Activated naive CD8-positive, alpha-beta T cell (primary cell): ENCODE results near the gene FOSL1.
A peak's percentile ranks its signal among the peaks of the same experiment; 100 is the strongest.

Experiments used
- H3K27ac Mint-ChIP-seq: one replicate; pipeline ENCODE4 v1.8.0; 2021; ENCODE audit warnings: mixed read lengths
- H3K27me3 Mint-ChIP-seq: one replicate; pipeline ENCODE4 v1.8.0; 2021; ENCODE audit warnings: mixed read lengths
- H3K36me3 Mint-ChIP-seq: one replicate; pipeline ENCODE4 v1.8.0; 2021; ENCODE audit warnings: mixed read lengths
- H3K4me1 Mint-ChIP-seq: one replicate; pipeline ENCODE4 v1.8.0; 2021; ENCODE audit warnings: low read depth, mixed read lengths
- H3K4me3 Mint-ChIP-seq: one replicate; pipeline ENCODE4 v1.8.0; 2021; ENCODE audit warnings: mild to moderate bottlenecking, mixed read lengths
- H3K9me3 Mint-ChIP-seq: one replicate; pipeline ENCODE4 v1.8.0; 2021; ENCODE audit warnings: low read depth, mixed read lengths

Gene FOSL1

DNA sequence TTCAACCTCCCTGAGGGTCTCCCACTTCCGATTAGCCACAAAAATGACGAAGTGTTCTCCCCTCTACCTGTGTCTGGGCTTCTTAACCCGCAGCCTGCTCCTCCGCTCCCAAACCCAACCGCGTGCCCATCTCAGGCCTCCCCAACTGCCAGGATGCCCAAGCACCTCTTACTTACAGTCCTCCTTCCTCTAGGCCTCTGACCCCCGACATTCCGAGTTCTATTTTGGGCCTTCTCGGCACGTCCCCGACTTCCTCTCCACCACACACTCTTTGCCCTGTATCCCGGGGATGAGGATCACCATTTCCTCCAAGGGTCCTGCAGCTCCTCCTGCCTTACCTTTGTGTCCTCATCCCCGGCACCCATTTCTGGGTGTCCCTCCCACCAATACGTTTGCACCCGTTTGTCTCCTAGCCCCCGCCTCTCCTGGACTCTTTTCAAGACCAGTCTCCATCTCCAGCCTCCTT lies 40.3 kb downstream of the FOSL1 start:
- H3K4me3 Mint-ChIP-seq = peak overlapping the region; percentile 95

DNA sequence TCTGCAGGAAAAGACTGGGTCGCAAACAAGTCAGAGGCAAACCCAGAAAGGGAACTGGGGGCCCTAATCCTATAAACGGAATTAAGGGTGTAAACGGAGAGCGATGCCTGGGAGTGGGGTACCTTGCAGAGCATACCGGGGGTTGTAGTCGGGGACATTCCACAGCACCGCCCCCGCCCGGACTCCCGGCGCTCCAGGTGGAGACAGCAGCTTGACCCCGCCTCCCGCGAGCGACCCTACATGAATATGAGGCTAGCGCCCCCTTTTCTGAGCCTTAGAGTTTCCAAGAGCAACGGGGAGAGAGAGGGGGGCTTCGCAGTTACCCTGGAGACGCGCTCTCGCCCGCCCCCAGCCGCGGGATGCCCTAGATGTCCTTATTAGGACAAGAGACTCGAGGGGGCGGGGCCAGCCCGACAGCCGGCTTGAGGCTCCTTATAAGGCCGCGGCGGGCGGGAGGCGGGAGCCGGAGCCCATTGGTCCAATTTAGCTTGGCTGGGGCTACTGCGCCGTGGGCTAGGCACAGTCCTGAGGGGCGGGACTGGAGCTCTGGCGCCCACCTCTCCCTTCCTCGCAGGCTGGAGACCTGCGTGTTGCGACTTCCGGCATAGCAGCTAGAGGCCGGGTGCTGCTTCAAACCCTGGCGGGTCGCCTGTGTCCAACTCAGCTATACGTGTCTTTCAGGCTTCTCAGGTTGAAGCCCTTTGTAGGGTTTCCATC lies 40.9 kb downstream of the FOSL1 start:
- Mint-ChIP-seq H3K27me3 (no peaks in the 10 kb centered on the region), H3K9me3 (no peaks in the 10 kb centered on the region), H3K4me1 (peaks cover 46% of the 10 kb centered on the region), H3K36me3 (peaks cover 7% of the 10 kb centered on the region), H3K27ac (peak overlapping the region; percentile 99), H3K4me3 (peak overlapping the region; percentile 95)

More for the DNA sequence above, 40.3 kb downstream of the FOSL1 start:
- no peaks in the 10 kb centered on the region for H3K27me3 Mint-ChIP-seq
- peaks cover 4% of the 10 kb centered on the region for H3K36me3 Mint-ChIP-seq
- H3K9me3 Mint-ChIP-seq = no peaks in the 10 kb centered on the region
- H3K27ac Mint-ChIP-seq = peak overlapping the region; percentile 99
- H3K4me1 Mint-ChIP-seq = peaks cover 40% of the 10 kb centered on the region

DNA sequence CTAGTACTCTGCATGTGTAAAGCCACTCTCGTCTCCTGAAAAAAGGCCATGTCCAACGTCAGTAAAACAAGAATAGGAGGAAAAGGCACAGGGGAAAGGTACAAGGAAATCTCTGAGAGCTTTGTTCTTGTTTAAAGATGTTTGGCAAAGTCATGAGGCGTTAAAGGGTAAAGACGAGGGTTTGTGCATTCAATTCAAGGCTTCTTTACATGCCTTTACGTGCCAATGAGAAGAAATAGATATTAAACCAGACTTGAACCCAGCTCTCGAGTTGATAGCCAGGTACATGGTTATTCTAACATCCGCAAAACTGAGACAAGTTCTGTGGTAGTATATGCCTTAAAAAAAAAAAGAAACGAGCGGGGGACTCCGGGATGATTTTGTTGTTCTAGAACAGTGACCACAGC lies 41.5 kb downstream of the FOSL1 start:
- H3K27ac Mint-ChIP-seq = peak overlapping the region; percentile 99
- H3K36me3 Mint-ChIP-seq = peaks cover 7% of the 10 kb centered on the region
- H3K27me3 Mint-ChIP-seq = no peaks in the 10 kb centered on the region
- no peaks in the 10 kb centered on the region for H3K9me3 Mint-ChIP-seq
- H3K4me3 Mint-ChIP-seq = peak overlapping the region; percentile 95
- peaks cover 49% of the 10 kb centered on the region for H3K4me1 Mint-ChIP-seq

DNA sequence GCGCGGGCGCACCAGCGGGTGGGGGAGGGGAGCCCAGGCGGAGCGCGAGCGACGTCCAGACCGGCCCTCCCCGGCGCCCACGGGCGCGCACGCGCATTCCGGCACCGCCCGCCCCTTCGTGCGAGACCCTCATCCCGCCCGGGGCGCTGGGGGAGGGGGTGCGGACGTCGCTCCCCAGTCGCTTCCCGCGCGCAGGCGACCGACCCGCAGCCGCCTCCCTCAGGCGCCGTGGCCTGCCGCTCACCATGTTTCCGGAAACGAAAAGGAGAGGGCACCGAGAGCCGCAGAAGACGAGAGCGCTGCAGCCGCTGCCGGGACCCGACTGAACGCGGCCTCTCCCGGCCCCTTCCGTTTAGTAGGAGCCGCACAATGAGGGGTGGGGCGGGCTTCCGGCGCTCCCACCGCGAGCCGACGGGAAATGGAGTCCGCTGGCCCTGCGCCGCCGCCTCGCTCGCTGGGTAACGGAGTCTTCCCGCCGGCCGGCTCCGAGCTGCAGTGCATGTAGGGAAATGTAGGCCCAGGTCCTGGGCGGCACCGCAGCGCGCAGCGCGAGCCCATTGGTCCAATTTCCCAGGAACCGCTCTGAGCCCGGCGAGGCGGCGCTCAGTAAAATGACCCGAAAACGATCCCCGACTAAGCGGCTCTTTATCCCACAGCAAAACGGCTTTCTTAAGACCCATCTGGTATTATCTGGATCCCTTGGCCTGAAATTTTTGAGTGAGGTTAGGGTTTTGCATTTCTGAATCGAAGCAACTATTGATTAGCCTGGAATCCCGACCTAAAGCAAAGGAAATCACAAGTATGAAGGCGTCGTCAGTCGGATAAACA lies 42.1 kb downstream of the FOSL1 start, which contains the start of gene CFL1:
Gene CFL1 (minus strand): TSS at position 328 of the 828 bp plus-strand sequence. CDS start 81 bp downstream, at position 247.
- Mint-ChIP-seq H3K4me1 (peaks cover 53% of the 10 kb centered on the region), H3K9me3 (no peaks in the 10 kb centered on the region), H3K36me3 (peaks cover 7% of the 10 kb centered on the region), H3K27me3 (no peaks in the 10 kb centered on the region), H3K27ac (peak within 1 kb of the TSS; percentile 99), H3K4me3 (peak within 1 kb of the TSS; percentile 97)

DNA sequence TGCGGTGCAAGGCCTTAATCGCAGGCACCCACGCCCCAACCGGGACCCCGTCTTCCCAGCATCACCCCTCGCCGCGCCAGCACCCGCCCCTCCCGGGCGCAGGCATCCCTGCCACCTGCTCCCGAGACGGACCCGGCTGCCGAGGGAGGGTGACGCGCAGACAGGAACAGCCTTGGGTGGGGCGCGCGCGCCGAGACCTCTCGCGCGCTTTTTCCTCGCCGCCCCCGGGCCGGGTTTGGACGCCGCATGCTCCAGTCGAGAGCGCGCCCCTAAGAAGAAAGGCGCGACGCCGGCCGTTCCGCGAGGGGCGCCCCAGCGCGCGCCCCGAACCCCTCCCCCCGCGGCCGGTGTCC lies 42.7 kb downstream of the FOSL1 start:
- Mint-ChIP-seq H3K9me3 (no peaks in the 10 kb centered on the region), H3K27me3 (no peaks in the 10 kb centered on the region), H3K36me3 (peaks cover 7% of the 10 kb centered on the region), H3K4me1 (peaks cover 50% of the 10 kb centered on the region), H3K27ac (no peak overlapping the region), H3K4me3 (peak overlapping the region; percentile 97)

DNA sequence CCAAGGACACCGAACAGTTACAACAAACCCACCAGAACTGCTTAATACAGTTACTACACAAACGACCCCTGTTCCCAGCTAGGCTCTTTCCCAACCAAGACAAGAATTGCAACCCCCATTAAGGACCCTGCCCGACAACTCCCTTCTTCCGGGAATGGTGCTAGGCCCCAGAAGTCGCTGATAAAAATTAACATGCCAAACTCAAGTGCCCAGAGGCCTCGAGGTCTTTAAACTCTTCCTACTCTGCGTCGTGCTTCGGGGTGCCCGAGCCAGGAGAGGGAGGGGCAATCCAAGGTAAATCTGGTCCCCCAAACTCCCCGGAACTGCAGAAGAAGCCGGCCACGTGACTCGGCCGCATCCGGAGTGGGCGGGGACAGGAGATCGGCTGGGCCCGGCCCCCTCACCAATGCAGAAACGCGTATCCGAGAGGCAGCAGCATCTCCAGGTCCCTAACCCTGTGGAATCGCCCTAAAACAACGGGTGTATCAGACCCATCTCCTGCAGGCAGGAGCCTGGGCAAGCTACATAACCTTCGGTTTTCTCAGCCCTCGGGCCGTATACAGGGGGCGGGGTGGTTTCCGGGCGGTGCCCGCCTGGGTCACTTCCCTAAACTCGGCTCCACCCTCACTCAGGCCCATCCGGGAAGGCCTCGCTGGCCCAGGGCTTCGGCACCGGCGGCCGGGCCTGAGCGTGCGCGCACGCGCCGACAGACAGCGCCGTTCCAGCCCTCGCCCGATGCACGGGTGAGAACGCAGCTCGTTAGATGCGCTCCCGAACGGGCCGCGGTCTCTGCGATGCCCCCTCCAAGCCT lies 43.3 kb downstream of the FOSL1 start:
- H3K36me3 Mint-ChIP-seq = peaks cover 11% of the 10 kb centered on the region
- H3K4me1 Mint-ChIP-seq = peaks cover 51% of the 10 kb centered on the region

DNA sequence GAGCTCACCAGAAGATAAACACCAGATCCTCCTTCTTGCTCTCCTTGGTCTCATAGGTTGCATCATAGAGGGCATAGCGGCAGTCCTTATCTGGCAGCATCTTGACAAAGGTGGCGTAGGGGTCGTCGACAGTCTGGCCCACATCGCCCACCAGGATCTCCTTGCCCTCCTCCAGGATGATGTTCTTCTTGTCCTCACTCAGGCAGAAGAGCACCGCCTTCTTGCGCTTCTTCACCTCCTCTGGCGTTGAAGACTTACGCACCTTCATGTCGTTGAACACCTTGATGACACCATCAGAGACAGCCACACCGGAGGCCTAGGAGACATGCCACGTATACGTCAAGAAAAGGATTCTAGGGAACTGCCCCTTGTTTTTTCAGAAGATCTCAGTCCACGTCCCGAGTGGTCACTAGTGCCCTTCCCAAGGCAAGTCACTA lies 44.2 kb downstream of the FOSL1 start:
- Mint-ChIP-seq H3K4me1 (peaks cover 46% of the 10 kb centered on the region), H3K27me3 (no peaks in the 10 kb centered on the region), H3K27ac (peak overlapping the region; percentile 93), H3K4me3 (peak overlapping the region; percentile 97), H3K9me3 (no peaks in the 10 kb centered on the region), H3K36me3 (peaks cover 16% of the 10 kb centered on the region)

More for the DNA sequence above, 43.3 kb downstream of the FOSL1 start:
- peak overlapping the region; percentile 97 for H3K4me3 Mint-ChIP-seq
- no peaks in the 10 kb centered on the region for H3K27me3 Mint-ChIP-seq
- peak overlapping the region; percentile 93 for H3K27ac Mint-ChIP-seq
- no peaks in the 10 kb centered on the region for H3K9me3 Mint-ChIP-seq

DNA sequence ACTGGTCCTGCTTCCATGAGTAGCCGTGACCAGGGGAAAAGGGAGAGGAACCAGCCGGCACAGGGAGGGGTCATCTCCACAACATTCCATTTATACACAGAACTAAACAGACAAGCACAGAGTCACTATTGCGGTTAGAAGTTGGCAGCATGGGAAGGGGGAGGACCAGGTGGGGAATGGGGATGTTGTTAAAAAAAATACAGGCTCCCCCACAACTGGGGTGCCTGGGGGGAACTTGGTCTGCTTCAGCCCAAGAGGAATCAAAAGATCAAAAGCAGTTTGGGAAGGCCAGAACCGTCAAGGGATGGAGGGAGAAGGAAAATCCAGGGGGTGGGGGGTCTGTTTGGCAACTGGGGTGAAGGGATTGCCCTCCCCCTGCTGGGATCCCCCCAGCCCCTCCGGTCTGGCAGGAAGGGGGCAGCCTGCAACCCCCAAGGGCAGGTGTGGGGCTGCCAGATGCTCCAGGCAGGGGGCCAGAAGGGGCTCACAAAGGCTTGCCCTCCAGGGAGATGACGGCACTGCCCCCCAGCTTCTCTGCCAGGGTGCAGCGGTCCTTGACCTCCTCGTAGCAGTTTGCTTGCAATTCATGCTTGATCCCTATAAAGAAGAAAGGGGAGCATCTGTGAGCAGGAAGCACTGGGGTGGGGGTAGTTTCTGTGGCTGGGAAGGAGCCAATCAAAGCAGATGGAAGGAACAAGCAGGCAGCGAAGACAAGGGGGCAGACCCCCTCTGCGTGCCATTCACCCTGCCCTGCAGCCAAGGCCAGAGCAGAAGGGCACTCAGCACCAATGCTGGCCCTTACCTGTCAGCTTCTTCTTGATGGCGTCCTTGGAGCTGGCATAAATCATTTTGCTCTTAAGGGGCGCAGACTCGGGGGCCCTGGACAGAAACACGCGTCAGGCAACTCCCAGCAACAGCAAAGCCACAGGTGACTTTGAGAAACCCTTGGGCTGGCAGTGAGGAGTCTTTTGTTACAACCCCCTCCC lies 45.0 kb downstream of the FOSL1 start:
- H3K9me3 Mint-ChIP-seq = no peaks in the 10 kb centered on the region
- H3K4me1 Mint-ChIP-seq = peaks cover 44% of the 10 kb centered on the region
- H3K36me3 Mint-ChIP-seq = peaks cover 16% of the 10 kb centered on the region
- peak overlapping the region; percentile 54 for H3K27ac Mint-ChIP-seq
- peak overlapping the region; percentile 97 for H3K4me3 Mint-ChIP-seq
- H3K27me3 Mint-ChIP-seq = no peaks in the 10 kb centered on the region

DNA sequence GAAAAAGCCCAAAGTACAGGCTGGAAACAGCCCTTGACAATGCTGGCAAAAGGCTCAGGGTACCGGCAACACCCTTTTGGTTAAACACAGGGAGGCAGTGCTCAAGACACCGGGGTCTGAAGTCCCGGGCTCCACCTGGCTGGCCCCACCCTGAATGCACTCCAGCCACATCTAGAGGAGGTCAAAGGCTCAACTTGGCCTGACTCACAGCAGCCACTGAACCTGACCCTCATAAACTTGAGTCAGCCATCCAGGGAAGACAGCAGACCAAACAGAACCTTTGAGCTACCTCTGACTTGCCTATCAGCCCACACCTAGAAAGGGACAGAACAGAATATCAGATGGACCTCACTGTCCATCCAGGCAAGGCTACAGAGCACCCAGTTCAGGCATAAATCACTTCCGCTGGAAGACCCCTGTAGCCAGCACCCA lies 46.0 kb downstream of the FOSL1 start:
- Mint-ChIP-seq H3K9me3 (no peaks in the 10 kb centered on the region), H3K4me1 (peaks cover 40% of the 10 kb centered on the region), H3K27ac (peak overlapping the region; percentile 54), H3K27me3 (no peaks in the 10 kb centered on the region), H3K4me3 (peak overlapping the region; percentile 73), H3K36me3 (peaks cover 16% of the 10 kb centered on the region)

DNA sequence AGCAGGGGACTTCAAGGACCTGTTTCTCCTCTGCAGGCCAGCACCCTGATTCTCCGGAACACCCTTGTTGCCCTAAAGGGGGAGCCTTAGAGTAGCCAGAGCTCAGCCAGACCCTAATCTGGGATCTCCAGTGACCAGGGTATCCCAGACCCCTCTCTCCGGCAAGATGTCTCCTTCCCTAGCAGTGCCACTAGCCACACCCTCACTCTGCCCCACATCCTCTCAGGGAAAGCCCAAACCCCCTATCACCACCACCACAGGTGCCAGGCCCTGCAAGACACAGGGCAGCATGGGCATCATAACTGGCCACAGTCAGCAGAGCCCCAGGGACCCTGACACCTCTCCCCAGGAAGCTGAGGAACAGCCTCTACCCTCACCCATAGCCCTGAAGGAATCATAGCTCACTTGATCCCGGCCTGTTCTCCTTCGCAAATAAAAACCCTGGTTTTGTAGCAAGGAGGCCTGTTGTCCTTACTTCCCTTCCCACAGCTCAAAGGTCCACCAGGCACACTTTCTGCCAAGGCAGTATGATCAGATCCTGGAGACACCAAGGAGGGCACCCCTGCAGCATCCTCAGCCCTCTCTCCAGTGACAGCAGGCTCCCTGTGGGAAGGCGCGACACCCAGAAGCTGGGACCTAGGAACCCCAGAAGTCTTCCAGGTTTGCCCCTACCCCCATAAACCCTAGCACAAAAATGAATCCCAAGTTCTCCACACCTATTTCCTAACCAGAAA lies 46.8 kb downstream of the FOSL1 start:
- Mint-ChIP-seq H3K4me1 (peaks cover 36% of the 10 kb centered on the region), H3K9me3 (no peaks in the 10 kb centered on the region), H3K36me3 (peaks cover 16% of the 10 kb centered on the region), H3K27ac (peak overlapping the region; percentile 54), H3K4me3 (peak overlapping the region; percentile 73), H3K27me3 (no peaks in the 10 kb centered on the region)

DNA sequence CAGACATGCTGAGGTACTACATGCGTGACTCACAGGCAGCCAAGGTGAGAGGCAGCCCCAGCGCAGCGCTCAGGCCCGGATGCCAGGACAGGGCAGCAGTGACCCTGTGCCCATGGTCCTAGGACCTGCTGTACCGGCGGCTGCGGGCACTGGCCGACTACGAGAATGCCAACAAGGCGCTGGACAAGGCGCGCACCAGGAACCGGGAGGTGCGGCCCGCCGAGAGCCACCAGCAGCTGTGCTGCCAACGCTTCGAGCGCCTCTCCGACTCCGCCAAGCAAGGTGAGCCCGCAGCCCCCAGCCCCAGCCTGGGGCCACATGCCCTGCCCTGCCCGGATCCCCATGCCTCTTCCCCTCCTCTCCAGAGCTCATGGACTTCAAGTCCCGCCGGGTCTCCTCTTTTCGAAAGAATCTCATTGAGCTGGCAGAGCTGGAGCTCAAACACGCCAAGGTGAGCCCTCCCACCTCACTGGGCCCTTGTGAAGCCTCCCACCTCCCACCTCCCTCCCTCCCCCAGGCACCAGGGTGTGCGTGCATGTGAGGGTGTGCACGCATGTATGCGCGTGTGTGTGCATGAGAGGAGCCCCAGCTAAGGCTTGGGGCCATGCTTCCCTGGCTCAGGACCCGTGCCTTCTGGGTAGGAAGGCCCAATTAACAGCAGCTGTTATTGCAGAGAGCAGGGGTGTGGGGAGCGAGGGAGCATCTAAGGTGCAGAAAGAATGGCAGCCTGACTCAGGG lies 47.5 kb downstream of the FOSL1 start:
- Mint-ChIP-seq H3K27me3 (no peaks in the 10 kb centered on the region), H3K4me1 (peaks cover 33% of the 10 kb centered on the region), H3K9me3 (no peaks in the 10 kb centered on the region), H3K36me3 (peaks cover 16% of the 10 kb centered on the region), H3K27ac (peak overlapping the region; percentile 54), H3K4me3 (no peak overlapping the region)

DNA sequence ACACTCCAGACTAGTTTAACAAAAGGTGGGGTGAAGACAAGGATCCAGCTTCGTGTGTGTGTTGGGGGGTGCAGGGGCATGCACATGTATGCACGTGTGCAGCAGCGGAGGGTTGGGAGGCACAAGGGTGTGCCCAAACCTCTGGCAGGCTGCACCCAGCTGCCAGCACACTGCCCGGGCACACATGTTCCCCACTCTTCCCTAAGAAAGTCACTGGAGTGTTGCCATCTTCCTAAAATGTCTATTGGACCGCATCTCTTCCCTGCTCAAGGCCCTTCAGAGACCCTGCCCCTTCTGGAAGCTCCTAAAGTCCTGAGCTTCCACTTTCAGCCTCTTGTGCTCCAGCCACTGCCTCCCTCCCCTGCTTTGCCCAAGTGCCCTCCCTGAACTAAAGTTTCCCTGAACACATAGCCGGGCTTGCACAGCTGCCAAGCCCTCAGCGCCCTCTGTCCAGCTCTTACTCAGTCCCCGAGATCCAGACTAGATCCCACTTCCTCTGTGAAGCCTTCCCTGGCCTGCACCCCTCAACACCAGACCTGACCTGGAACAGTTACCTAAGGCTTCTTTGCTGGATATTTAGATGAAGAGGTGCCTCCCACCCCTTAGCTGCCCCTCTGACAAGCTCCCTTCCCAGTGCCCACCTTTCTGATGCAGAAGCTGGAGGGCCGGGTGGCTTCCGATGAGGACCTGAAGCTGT lies 48.2 kb downstream of the FOSL1 start:
- Mint-ChIP-seq H3K27me3 (no peaks in the 10 kb centered on the region), H3K27ac (peak overlapping the region; percentile 67), H3K36me3 (peaks cover 16% of the 10 kb centered on the region), H3K9me3 (no peaks in the 10 kb centered on the region), H3K4me1 (peaks cover 33% of the 10 kb centered on the region), H3K4me3 (no peak overlapping the region)
